Spleen (tissue), 11 donors: ENCODE results near the gene TOR4A. TPM values are rescaled to one million over a fixed set of nuclear protein-coding genes. Genes with fewer than 3 reads are reported as not detected.

ENCODE experiments used
- DNase-seq: peaks from one replicate; pipeline ENCODE4 v3.0.0-alpha.2; 2020
- H3K27ac ChIP-seq, 8 donors: fragments of 200-600 bp; sonication (generic) in 7 of 8; 1 replicate in 4 of 8; 2 replicates in 4 of 8; pipeline versions ENCODE4 v1.5.0 to v1.8.0; 2016 to 2021; ENCODE audit warnings: inconsistent platforms in 4 of 8, mild to moderate bottlenecking in 4 of 8, moderate library complexity in 1 of 8
- H3K27me3 ChIP-seq, 7 donors: fragments of 200-600 bp; sonication (generic) in 6 of 7; replicated peaks in 1 of 7; 1 replicate in 4 of 7; 2 replicates in 3 of 7; pipeline versions ENCODE4 v1.5.0 to v1.8.0; 2016 to 2021; ENCODE audit warnings: inconsistent platforms in 3 of 7, mild to moderate bottlenecking in 1 of 7
- H3K36me3 ChIP-seq, 6 donors: fragments of 200-600 bp; sonication (generic) in 5 of 6; 1 replicate in 4 of 6; 2 replicates in 2 of 6; pipeline versions ENCODE4 v1.5.0 to v1.8.0; 2016 to 2021; ENCODE audit warnings: inconsistent platforms in 2 of 6
- H3K4me1 ChIP-seq, 6 donors: fragments of 200-600 bp; sonication (generic) in 5 of 6; 1 replicate in 3 of 6; 2 replicates in 3 of 6; pipeline versions ENCODE4 v1.5.0 to v1.8.0; 2016 to 2021; ENCODE audit warnings: inconsistent platforms in 3 of 6
- H3K4me3 ChIP-seq, 8 donors: fragments of 200-600 bp; sonication (generic) in 7 of 8; 1 replicate in 4 of 8; 2 replicates in 4 of 8; pipeline versions ENCODE4 v1.5.0 to v1.8.0; 2016 to 2021; ENCODE audit warnings: inconsistent platforms in 4 of 8, mild to moderate bottlenecking in 4 of 8, moderate library complexity in 2 of 8
- H3K9me3 ChIP-seq, 8 donors: fragments of 200-600 bp; sonication (generic) in 7 of 8; 1 replicate in 4 of 8; 2 replicates in 4 of 8; pipeline versions ENCODE4 v1.5.0 to v1.8.0; 2016 to 2021; ENCODE audit warnings: inconsistent platforms in 4 of 8
- POLR2A ChIP-seq, 3 donors: fragments of 450-650 bp; IDR thresholded peaks; one replicate each; pipeline ENCODE4 v1.5.1; 2017; ENCODE audit warnings: antibody characterized with exemption in 3 of 3, mild to moderate bottlenecking in 1 of 3
- POLR2AphosphoS5 ChIP-seq, 3 donors: sonication (generic); formaldehyde crosslinking; IDR thresholded peaks; one replicate each; pipeline ENCODE4 v1.5.1; 2017; ENCODE audit warnings: antibody characterized with exemption in 3 of 3
- WGBS, 5 donors: extraction: QIAGEN DNeasy Blood & Tissue Kit in 3 of 5; methylation state at CpG; one replicate each; pipeline versions ENCODE4 v1.1.5 to v1.1.7; 2013 to 2018; 5-methylcytosine and 5-hydroxymethylcytosine counted together
- intact Hi-C: fragments of 100-400 bp; cut with DNase I; formaldehyde crosslinking; loops from one replicate; pipeline ENCODE4 v1.15.0; 2023; ENCODE audit warnings: low total_unique reads
- polyA plus RNA-seq, 3 donors: library from polyadenylated mRNA; stranded (reverse); fragments of 200-250 nt; gene quantifications; one replicate each; pipeline ENCODE4 v1.2.1, GENCODE V29; 2013
- total RNA-seq, 7 donors: library from RNA; depleted of rRNA in 3 of 7; stranded (reverse); fragments of >200 nt in 3 of 7; fragmentation: NEBNext Ultra II Directional in 4 of 7; extraction: Animal tissue kit (Norgen Biotek cat#: 25700) in 4 of 7; gene quantifications; one replicate each; pipeline versions ENCODE4 v1.1.0 to v1.2.1, GENCODE V29; 2016 to 2021
- TF ChIP-seq, protein P1 (sequence below), 11 experiments: fragments of 200-600 bp in 7 of 11; fragments of 450-650 bp in 4 of 11; sonication (generic) in 4 of 11; IDR thresholded peaks in 8 of 11; conservative IDR thresholded peaks in 3 of 11; 1 replicate in 7 of 11; 2 replicates in 4 of 11; pipeline versions ENCODE4 v1.4.0 to v1.8.0; 2016 to 2021; ENCODE audit warnings: antibody characterized with exemption in 11 of 11, inconsistent platforms in 4 of 11, mild to moderate bottlenecking in 1 of 11
- donor health status: healthy with polysubstance abuse.
- donor health status: DM: no; HTN: no; CAD: no; lungs with moderate emphysema.
- donor health status: DM: no; HTN: no; CAD: no.
- donor health status: Bipolar disorder and iron deficiency.
- donor health status: healthy.
- donor health status: DM: no; HTN: no; CAD: no.
- donor health status: DM: yes; HTN: yes; CAD: no.

Gene TOR4A
- total and polyA plus RNA-seq, 10 donors: 3.2 to 39.9 (median 26.2) TPM

- TF ChIP-seq, protein P1, sequence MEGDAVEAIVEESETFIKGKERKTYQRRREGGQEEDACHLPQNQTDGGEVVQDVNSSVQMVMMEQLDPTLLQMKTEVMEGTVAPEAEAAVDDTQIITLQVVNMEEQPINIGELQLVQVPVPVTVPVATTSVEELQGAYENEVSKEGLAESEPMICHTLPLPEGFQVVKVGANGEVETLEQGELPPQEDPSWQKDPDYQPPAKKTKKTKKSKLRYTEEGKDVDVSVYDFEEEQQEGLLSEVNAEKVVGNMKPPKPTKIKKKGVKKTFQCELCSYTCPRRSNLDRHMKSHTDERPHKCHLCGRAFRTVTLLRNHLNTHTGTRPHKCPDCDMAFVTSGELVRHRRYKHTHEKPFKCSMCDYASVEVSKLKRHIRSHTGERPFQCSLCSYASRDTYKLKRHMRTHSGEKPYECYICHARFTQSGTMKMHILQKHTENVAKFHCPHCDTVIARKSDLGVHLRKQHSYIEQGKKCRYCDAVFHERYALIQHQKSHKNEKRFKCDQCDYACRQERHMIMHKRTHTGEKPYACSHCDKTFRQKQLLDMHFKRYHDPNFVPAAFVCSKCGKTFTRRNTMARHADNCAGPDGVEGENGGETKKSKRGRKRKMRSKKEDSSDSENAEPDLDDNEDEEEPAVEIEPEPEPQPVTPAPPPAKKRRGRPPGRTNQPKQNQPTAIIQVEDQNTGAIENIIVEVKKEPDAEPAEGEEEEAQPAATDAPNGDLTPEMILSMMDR (IDR thresholded peaks at IDR 0.05 in 8 of 11, conservative IDR thresholded peaks at IDR 0.05 in 3 of 11): no peak
- TF ChIP-seq POLR2A (IDR thresholded peaks at IDR 0.05) (no peak), POLR2AphosphoS5 (IDR thresholded peaks at IDR 0.05) (no peak)
- no peak for DNase-seq
- Histone ChIP-seq H3K4me1 (peaks cover 9 to 35% (median 25%) of the 10 kb centered on the region in 6 donors), H3K27ac (no peak overlapping the region), H3K36me3 (peaks cover 0 to 7% (median 4%) of the 10 kb centered on the region in 6 donors), H3K4me3 (no peak overlapping the region), H3K27me3 (no peaks in the 10 kb centered on the region), H3K9me3 (no peaks in the 10 kb centered on the region)
- intact Hi-C loops: no loop called here
- WGBS, 5 donors: 85 to 95% (median 87%) methylated on average over 17 to 22 of the region's 22 CpGs
Observed at GRCh38 chr9:137251490-137252268, 25.8 kb upstream of the TOR4A start.

DNA sequence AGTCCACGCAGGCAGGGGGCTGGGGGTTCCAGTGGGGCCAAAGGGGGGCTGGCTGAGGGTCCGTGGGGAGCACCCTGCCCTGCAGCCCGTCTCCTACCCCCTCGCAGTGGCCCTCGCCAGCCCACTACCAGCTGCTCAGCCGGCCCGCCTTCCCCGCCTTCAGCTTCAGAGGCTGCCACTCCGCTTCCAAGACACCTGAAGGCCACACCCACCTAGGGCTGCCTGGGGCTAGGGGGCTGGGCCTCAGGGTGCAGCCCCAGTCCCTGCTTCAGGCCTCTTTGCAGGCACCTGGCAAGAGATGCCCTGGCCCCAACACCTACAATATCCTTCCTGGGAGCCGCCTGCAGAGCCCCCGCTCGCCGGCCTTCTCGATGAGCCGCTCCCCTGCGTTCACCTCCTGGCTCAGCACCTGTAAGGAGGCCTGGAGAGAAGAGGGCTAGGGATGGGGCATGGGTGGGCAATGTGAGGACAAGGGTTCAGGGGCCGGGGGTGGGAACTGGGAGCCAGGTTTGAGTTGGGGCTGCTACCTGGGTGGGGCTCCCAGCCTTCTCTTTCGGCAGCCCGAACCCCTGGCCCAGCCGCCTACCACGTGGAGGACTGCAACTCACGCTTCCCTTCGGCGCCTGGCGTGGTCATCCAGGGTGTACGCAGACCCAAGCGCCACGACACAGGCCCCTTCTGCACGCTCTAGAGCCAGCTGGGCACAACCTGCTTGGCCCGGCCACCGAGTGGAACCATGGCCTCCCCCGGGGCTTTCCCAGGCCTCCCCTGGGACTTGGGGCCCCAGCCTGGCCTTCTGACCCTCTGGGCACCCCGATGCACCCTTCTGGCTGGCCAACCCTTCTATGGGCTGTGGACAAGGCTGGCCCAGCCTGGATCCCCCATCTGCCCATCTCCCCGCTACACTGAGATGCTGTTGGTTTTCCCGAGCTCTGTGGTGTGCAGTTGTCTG, 24.7 kb upstream of the TOR4A start:
- no peaks in the 10 kb centered on the region for H3K9me3 ChIP-seq
- no peak for TF ChIP-seq POLR2AphosphoS5 (IDR thresholded peaks at IDR 0.05)
- TF ChIP-seq, protein P1 (IDR thresholded peaks at IDR 0.05 in 8 of 11, conservative IDR thresholded peaks at IDR 0.05 in 3 of 11): no peak
- TF ChIP-seq POLR2A (IDR thresholded peaks at IDR 0.05): no peak
- H3K36me3 ChIP-seq: peaks cover 0 to 17% (median 10%) of the 10 kb centered on the region in 6 donors
- intact Hi-C loops: no loop called here
- no peak for DNase-seq
- H3K4me3 ChIP-seq: no peak overlapping the region
- H3K27me3 ChIP-seq: no peaks in the 10 kb centered on the region
- WGBS, 5 donors: 81 to 92% (median 89%) methylated on average over 27 to 35 of the region's 35 CpGs
- H3K27ac ChIP-seq: no peak overlapping the region
- peaks cover 9 to 45% (median 31%) of the 10 kb centered on the region in 6 donors for H3K4me1 ChIP-seq

- Histone ChIP-seq H3K27me3 (no peaks in the 10 kb centered on the region), H3K4me1 (peaks cover 9 to 52% (median 31%) of the 10 kb centered on the region in 6 donors), H3K27ac (peak overlapping the region in 6 of 8 donors; percentile 48 to 92 (median 89)), H3K9me3 (no peaks in the 10 kb centered on the region), H3K36me3 (peaks cover 0 to 29% (median 17%) of the 10 kb centered on the region in 6 donors), H3K4me3 (peak overlapping the region; percentile 90 to 100 (median 100))
- intact Hi-C loops: no loop called here
- 72 to 82% (median 80%) methylated on average over 13 to 21 of the region's 21 CpGs for WGBS, 5 donors
- no peak for DNase-seq
- TF ChIP-seq POLR2AphosphoS5 (IDR thresholded peaks at IDR 0.05): no peak
- TF ChIP-seq, protein P1 (IDR thresholded peaks at IDR 0.05 in 8 of 11, conservative IDR thresholded peaks at IDR 0.05 in 3 of 11): no peak
- TF ChIP-seq POLR2A (IDR thresholded peaks at IDR 0.05): no peak
Observed at GRCh38 chr9:137253717-137254623, 23.6 kb upstream of the TOR4A start.
